Smooth muscle cell (in vitro differentiated cells): ENCODE measurements around the gene ZNF512. TPM values are rescaled to one million over a fixed set of nuclear protein-coding genes. Genes with fewer than 3 reads are reported as not detected.

ENCODE experiments used
- DNase-seq: peaks from one replicate; lab custom pipeline; 2025; ENCODE audit not compliant: unreplicated experiment; lab: John Stamatoyannopoulos, UW
- H2AFZ ChIP-seq: fragments of 200-600 bp; sonication (generic); 2 replicates; pipeline ENCODE4 v1.6.0; 2016; ENCODE audit warnings: antibody characterized with exemption, low read depth, mild to moderate bottlenecking
- H3F3A ChIP-seq: fragments of 200-600 bp; sonication (generic); 2 replicates; pipeline ENCODE4 v1.6.0; 2017; ENCODE audit warnings: antibody characterized with exemption, low read depth
- H3K27ac ChIP-seq: fragments of 200-600 bp; sonication (generic); 2 replicates; pipeline ENCODE4 v1.5.1; 2016; ENCODE audit warnings: low read depth, mild to moderate bottlenecking
- H3K27me3 ChIP-seq: fragments of 200-600 bp; sonication (generic); 2 replicates; pipeline ENCODE4 v1.6.1; 2016; ENCODE audit warnings: low read depth, mild to moderate bottlenecking
- H3K36me3 ChIP-seq: fragments of 200-600 bp; sonication (generic); 2 replicates; pipeline ENCODE4 v1.5.1; 2016; ENCODE audit warnings: low read depth
- H3K4me1 ChIP-seq: fragments of 200-600 bp; sonication (generic); 2 replicates; pipeline ENCODE4 v1.5.1; 2016; ENCODE audit warnings: low read depth
- H3K4me2 ChIP-seq: fragments of 200-600 bp; sonication (generic); 2 replicates; pipeline ENCODE4 v1.6.0; 2016; ENCODE audit warnings: mild to moderate bottlenecking
- H3K4me3 ChIP-seq: fragments of 200-600 bp; sonication (generic); 2 replicates; pipeline ENCODE4 v1.5.1; 2016; ENCODE audit warnings: mild to moderate bottlenecking
- H3K79me2 ChIP-seq: fragments of 200-600 bp; sonication (generic); 2 replicates; pipeline ENCODE4 v1.6.0; 2016; ENCODE audit warnings: low read depth, mild to moderate bottlenecking
- H3K9ac ChIP-seq: fragments of 200-600 bp; sonication (generic); 2 replicates; pipeline ENCODE4 v1.6.0; 2016; ENCODE audit warnings: low read depth
- H3K9me3 ChIP-seq: fragments of 200-600 bp; sonication (generic); replicated peaks from 2 replicates; pipeline ENCODE4 v1.5.1; 2016; ENCODE audit warnings: low read depth
- H4K20me1 ChIP-seq: fragments of 200-600 bp; sonication (generic); 2 replicates; pipeline ENCODE4 v1.6.0; 2016; ENCODE audit warnings: low read depth
- CTCF ChIP-seq: fragments of 200-600 bp; sonication (generic); IDR thresholded peaks from 2 replicates; pipeline ENCODE4 v1.5.1; 2017; ENCODE audit warnings: borderline replicate concordance, mild to moderate bottlenecking, antibody characterized with exemption; ENCODE audit not compliant: insufficient read depth, poor library complexity, severe bottlenecking
- WGBS: methylation state at CpG from one replicate; pipeline ENCODE4 v1.1.7; 2016; ENCODE audit warnings: low lambda C conversion rate; 5-methylcytosine and 5-hydroxymethylcytosine counted together
- polyA plus RNA-seq: library from polyadenylated mRNA; unstranded; fragments of >200 nt; fragmentation: Nextera tagmentation; extraction: Ambion mirVana; gene quantifications from 2 replicates; pipeline ENCODE4 v1.2.1, GENCODE V29; 2016
- total RNA-seq: library from RNA; depleted of rRNA; stranded (reverse); fragments of >200 nt; gene quantifications from 2 replicates; pipeline ENCODE4 v1.2.3, GENCODE V29; 2014

Gene ZNF512
- total and polyA plus RNA-seq, 2 experiments from 2014 or later: 12.2 to 15.6 TPM

- Histone ChIP-seq H3F3A (peaks cover 4% of the 10 kb centered on the region), H3K27ac (no peak overlapping the region), H3K36me3 (peaks cover 21% of the 10 kb centered on the region), H3K4me1 (no peaks in the 10 kb centered on the region), H3K4me3 (no peak overlapping the region), H4K20me1 (no peaks in the 10 kb centered on the region), H3K4me2 (no peak overlapping the region), H3K9ac (no peak overlapping the region), H3K27me3 (no peaks in the 10 kb centered on the region), H3K9me3 (no peaks in the 10 kb centered on the region), H2AFZ (no peak overlapping the region), H3K79me2 (no peaks in the 10 kb centered on the region)
- 93% methylated on average over 1 of the region's 1 CpG for WGBS
- DNase-seq: no peak
- no peak for TF ChIP-seq CTCF
Measured at GRCh38 chr2:27652790-27653189, 69.9 kb downstream of the ZNF512 start.

GRCh38 chr2:27653397-27653796, 70.6 kb downstream of the ZNF512 start:
- no peak for DNase-seq
- peaks cover 4% of the 10 kb centered on the region for H3F3A ChIP-seq
- peaks cover 21% of the 10 kb centered on the region for H3K36me3 ChIP-seq
- H3K27me3 ChIP-seq: no peaks in the 10 kb centered on the region
- no peak overlapping the region for H3K4me2 ChIP-seq
- no peak overlapping the region for H3K9ac ChIP-seq
- 84% methylated on average over 2 of the region's 2 CpGs for WGBS
- H3K4me3 ChIP-seq: no peak overlapping the region
- no peak for TF ChIP-seq CTCF
- H3K9me3 ChIP-seq: no peaks in the 10 kb centered on the region
- no peak overlapping the region for H2AFZ ChIP-seq
- no peaks in the 10 kb centered on the region for H4K20me1 ChIP-seq
- no peak overlapping the region for H3K27ac ChIP-seq
- no peaks in the 10 kb centered on the region for H3K4me1 ChIP-seq
- H3K79me2 ChIP-seq: no peaks in the 10 kb centered on the region

GRCh38 chr2:27655155-27655951, 72.5 kb downstream of the ZNF512 start:
- no peak for TF ChIP-seq CTCF
- Histone ChIP-seq H3F3A (no peaks in the 10 kb centered on the region), H4K20me1 (no peaks in the 10 kb centered on the region), H3K4me2 (no peak overlapping the region), H3K27me3 (no peaks in the 10 kb centered on the region), H2AFZ (no peak overlapping the region), H3K79me2 (peaks cover 11% of the 10 kb centered on the region), H3K9me3 (no peaks in the 10 kb centered on the region), H3K4me3 (no peak overlapping the region), H3K27ac (no peak overlapping the region), H3K4me1 (no peaks in the 10 kb centered on the region), H3K36me3 (peaks cover 25% of the 10 kb centered on the region), H3K9ac (no peak overlapping the region)
- no peak for DNase-seq
- WGBS: 97% methylated on average over 7 of the region's 7 CpGs

- H3K4me3 ChIP-seq: no peak overlapping the region
- no peaks in the 10 kb centered on the region for H3K27me3 ChIP-seq
- H2AFZ ChIP-seq: no peak overlapping the region
- H3K4me2 ChIP-seq: no peak overlapping the region
- peaks cover 23% of the 10 kb centered on the region for H3K4me1 ChIP-seq
- no peaks in the 10 kb centered on the region for H3F3A ChIP-seq
- WGBS: 96% methylated on average over 1 of the region's 1 CpG
- no peaks in the 10 kb centered on the region for H3K9me3 ChIP-seq
- TF ChIP-seq CTCF: no peak
- H4K20me1 ChIP-seq: no peaks in the 10 kb centered on the region
- H3K79me2 ChIP-seq: peaks cover 53% of the 10 kb centered on the region
- H3K9ac ChIP-seq: no peak overlapping the region
- H3K27ac ChIP-seq: no peak overlapping the region
- peaks cover 13% of the 10 kb centered on the region for H3K36me3 ChIP-seq
- DNase-seq: no peak
Measured at GRCh38 chr2:27661371-27661770, 78.5 kb downstream of the ZNF512 start.
